ENCODE measurements around the gene CELA3A.
A peak's percentile ranks its signal among the peaks of the same experiment; 100 is the strongest.
"Not testable (repeated sequence)": the region's sequence is repeated elsewhere in the genome, so short reads cannot be mapped to it uniquely, and the experiment has no call there.

The CELA3A gene

DNA sequence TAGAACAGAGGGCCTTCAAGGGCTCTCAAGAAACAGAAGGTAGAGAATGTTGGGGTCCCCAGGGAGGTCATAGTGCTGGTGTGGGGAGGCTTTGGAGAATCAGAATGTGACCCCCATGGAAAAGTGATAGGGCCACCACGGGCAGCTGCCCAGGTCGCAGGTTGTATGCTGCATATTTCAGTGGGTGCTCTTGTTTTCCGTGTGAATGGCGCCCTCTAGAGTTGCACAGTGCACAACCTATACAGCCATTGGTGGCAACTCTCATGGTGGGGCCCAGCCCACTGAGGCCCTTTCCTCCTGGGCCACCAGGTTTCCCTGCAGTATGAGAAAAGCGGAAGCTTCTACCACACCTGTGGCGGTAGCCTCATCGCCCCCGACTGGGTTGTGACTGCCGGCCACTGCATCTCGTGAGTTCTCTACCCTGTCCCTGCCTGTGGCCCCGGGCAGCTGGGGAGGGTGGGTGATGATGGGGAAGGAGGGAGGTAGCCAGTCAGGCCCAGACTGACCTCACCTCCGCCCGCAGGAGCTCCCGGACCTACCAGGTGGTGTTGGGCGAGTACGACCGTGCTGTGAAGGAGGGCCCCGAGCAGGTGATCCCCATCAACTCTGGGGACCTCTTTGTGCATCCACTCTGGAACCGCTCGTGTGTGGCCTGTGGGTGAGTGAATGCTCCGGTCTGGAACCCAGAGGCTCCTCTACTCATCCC is 20.8 kb upstream of the CELA3A start:
- DNase-seq (ENCODE audit: low read depth in 4 of 4, low spot score in 1 of 4) = not testable (repeated sequence)

DNA sequence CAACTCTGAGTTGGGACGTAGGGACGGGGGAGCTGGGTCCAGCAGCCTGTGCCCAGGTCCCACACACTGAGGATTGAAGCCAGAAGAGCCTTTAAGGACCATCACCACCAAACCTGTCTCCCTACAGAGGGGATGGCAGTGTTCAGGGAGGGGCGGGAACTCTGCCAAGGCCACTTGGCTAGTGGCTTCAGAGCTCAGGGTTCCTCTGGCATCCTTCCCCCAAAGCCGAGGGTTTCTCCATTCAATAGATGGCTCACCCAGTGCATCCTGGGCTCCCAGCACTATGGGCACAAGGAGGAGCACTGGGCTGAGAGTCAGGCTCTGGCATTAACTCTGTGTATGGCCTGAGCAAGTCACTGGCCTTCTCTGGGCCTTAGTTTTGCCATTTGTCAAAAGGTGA is 20.2 kb upstream of the CELA3A start:
- DNase-seq (ENCODE audit: low read depth in 4 of 4, low spot score in 1 of 4) = not testable (repeated sequence)

DNA sequence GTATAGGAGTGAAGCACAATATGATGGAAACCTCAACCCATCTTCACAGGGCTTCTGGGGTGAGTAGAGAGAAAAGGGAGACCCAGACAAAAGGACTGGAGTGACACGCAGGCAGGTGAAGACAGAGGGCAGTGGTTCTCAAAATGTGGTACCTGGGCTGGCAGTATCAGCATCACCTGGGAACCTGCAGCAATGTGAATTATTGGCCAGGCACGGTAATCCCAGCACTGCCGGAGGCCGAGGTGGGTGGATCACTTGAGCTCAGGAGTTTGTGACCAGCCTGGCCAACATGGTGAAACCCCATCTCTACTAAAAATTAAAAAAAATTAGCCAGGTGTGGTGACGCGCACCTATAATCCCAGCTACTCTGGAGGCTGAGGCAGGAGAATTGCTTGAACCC is 19.3 kb upstream of the CELA3A start:
- not testable (repeated sequence) for DNase-seq (ENCODE audit: low read depth in 4 of 4, low spot score in 1 of 4)

DNA sequence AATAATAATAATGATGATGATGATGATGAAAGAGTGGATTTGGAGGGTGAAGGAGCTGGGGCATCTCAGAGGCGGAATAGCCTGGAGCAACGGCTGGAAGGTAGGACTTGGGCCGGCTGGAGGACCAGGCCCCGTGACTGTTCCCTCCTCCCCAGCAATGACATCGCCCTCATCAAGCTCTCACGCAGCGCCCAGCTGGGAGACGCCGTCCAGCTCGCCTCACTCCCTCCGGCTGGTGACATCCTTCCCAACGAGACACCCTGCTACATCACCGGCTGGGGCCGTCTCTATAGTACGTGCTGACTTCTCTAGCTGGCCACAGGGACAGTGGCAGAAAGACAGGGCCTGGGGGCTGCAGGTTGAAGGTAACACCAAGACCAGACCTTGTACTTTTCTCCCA is 17.9 kb upstream of the CELA3A start:
- DNase-seq (ENCODE audit: low read depth in 4 of 4, low spot score in 1 of 4) = not testable (repeated sequence)

DNA sequence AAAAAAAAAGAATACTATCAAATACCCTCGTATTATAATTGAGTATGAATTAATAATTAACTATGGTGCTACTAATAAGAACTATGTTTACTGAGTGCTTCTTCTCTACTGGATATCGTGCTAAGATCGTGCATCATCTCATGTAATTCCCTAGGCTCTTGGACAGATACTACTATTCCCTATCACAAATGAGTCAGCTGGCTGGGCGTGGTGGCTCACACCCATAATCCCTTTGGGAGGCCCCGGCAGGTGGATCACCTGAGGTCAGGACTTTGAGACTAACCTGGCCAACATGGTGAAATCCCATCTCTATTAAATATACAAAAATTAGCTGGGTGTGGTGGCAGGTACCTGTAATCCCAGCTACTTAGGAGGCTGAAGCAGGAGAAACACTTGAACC is 15.6 kb upstream of the CELA3A start:
- DNase-seq (ENCODE audit: low read depth in 4 of 4, low spot score in 1 of 4) = not testable (repeated sequence)

DNA sequence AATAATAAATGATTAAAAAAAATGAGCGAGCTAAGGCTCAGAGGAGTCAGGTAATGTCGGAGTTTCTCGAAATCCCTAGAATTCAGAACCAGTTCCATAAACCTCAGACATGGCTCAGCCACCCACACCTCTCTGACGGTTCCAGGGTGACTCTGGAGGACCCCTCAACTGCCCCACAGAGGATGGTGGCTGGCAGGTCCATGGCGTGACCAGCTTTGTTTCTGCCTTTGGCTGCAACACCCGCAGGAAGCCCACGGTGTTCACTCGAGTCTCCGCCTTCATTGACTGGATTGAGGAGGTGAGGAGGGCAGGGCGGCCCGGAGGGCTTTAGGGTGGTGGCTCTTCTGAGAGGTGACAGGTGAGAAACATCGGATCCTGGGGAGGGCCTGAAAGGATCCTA is 15.1 kb upstream of the CELA3A start:
- not testable (repeated sequence) for DNase-seq (ENCODE audit: low read depth in 4 of 4, low spot score in 1 of 4)

DNA sequence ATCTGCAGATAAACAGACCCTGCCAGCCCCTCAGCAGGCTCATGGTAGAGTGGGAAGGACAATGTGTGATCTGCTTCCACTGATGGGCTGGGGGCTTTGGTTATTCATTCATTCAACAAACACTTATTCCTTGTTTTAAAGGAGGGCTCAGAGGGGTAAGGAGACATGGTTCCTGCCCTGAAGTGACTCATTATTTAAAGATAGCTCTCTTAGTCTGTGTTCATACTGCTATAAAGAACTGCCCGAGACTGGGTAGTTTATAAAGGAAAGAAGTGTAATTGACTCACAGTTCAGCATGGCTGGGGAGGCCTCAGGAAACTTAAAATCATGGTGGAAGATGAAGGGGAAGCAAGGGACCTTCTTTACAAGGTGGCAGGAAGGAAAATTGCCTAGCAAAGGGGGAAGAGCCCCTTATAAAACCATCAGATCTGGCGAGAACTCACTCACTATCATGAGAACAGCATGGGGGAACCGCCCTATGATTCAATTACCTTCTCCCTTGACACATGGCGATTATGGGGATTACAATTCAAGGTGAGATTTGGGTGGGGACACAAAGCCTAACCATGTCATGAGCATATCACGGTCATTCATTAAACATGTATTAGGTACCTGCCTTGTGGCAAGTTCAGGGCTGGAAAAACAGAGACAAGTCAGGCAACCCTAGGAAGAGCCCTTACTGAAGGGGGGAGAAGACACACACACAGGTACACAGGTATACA is 11.6 kb upstream of the CELA3A start:
- DNase-seq (ENCODE audit: low read depth in 4 of 4, low spot score in 1 of 4) = not testable (repeated sequence)

DNA sequence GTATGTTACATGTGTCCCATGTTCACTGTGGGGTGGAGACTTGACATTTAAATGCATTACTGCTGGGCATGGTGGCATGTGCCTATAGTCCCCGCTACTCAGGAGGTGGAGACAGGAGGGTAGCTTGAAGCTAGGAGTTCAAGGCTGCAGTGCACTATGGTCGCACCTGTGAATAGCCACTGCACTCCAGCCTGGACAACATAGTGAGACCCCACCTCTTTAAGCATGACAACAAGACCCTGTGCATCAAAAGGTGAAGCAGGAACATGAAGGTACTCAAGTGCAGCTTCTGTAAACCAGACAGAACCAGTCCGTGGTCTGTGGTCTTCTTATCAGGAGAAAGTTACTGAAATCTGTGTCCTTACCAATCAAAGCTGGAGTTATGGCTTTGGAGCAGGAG is 9.3 kb upstream of the CELA3A start:
- not testable (repeated sequence) for DNase-seq (ENCODE audit: low read depth in 4 of 4, low spot score in 1 of 4)

DNA sequence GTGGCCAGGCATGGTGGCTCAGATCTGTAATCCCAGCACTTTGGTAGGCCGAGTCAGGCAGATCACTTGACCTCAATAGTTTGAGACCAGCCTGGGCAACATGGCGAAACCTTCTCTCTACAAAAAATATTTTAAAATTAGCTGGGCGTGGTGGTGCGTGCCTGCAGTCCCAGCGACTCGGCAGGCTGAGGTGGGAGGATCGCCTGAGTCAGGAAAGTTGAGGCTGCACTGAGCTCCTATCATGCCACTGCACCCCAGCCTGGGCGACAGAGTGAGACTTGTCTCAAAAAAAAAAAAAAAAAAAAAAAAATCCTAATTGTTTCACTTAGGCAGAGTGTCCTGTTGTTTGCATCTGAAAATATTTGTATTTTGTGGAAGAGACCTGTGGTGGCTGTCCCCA is 6.7 kb upstream of the CELA3A start:
- DNase-seq (ENCODE audit: low read depth in 4 of 4, low spot score in 1 of 4) = not testable (repeated sequence)

DNA sequence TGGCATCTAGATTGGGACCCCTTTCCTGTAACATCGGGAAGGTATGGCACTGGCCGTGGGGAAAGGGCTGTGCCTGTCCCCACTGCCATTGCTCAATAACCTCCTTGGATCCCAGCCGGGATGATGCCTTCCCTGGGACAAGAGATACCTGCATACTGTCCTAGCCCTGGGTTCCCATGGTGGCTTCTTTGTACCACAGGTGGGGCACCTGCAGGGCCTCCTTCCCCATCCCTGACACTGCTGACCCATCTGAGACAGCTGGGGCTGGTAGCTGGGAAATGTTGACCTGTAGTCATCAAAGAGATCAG is 4.8 kb upstream of the CELA3A start:
- not testable (repeated sequence) for DNase-seq (ENCODE audit: low read depth in 4 of 4, low spot score in 1 of 4)

DNA sequence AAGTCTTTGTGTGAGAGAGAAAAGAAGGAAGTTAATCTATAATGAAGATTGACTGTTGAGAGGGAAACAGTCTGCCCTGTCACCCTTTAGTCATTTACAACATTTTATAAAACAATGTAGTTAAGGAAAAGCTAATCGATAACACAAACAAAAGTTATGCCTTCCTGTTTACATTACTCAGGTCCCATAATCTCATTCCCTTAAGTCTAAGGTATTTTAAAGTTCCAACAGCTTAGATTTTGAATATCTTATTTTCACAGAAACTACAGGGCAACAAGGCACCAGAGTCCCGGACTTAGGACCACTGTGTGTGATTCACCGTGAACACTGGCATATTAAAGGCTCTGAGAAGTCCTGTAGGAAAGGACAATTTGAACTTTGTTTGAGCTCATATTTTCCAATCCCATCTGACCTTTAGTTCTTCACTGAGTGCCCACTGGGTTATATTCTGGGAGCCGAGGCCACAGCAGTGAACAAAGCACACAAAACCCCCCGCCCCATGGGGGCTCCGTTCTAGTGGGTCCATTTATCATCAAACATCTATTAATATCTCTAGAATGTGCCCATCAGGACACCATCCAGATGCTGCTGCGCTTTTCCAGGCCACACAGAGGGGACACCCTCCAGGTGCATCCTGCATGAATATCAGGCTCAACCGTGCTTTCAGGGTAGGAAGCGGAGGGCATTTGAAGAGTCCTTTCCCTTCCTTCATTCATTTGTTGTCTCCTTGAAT is 3.4 kb upstream of the CELA3A start:
- DNase-seq (ENCODE audit: low read depth in 4 of 4, low spot score in 1 of 4) = not testable (repeated sequence)

DNA sequence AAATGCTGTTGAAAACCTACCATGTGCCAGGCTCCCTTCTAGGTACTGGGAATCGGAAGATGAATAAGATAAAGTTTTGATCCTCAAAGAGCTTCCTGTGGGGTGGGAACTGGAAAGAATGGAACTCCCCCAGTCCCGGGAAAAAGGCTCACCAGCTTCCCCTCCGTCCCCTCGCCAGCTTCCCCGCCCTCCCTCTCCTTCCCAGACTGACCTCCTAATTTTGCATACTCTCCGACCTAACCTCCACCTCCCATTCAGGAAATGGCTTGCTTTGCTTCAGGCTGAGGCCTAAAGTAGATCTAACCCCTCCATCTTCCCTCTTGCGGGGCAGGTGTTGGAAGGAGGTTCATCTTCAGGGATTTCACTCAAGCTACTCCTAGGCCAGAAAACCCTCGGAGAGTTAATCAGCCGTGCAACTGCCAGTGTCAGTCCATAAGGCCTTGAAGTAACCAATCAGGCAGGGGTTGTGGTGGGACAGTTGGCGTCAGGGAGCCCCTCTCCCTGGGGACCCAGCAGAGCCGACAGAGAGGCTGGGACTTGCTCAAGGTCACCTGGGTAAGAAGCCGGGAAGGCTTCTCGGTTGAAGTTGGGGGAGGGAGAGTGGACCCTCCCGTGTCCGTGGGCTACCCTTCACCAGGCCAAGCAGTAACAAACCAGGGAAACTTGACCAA is 2.7 kb upstream of the CELA3A start:
- not testable (repeated sequence) for DNase-seq (ENCODE audit: low read depth in 4 of 4, low spot score in 1 of 4)

DNA sequence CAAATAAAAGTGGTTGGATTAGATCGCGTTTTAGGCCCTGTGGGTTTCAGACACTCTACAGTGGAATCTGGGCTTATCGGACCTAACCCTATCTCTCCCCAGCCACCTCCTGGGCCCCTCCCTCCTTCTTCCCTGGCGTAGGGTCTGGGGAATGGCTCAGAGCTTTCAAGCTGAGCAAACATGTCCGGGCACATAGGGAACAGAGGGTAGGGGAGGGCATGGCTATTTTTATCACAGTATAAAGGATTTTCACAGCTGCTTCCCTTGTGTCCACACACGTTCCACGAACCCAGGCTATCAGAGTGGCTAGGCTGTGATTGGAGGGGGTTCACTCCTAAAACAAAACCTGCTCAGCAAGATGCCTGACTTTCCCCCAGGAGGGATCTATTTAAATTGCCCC is 1.8 kb upstream of the CELA3A start:
- DNase-seq (ENCODE audit: low read depth in 4 of 4, low spot score in 1 of 4) = not testable (repeated sequence)

DNA sequence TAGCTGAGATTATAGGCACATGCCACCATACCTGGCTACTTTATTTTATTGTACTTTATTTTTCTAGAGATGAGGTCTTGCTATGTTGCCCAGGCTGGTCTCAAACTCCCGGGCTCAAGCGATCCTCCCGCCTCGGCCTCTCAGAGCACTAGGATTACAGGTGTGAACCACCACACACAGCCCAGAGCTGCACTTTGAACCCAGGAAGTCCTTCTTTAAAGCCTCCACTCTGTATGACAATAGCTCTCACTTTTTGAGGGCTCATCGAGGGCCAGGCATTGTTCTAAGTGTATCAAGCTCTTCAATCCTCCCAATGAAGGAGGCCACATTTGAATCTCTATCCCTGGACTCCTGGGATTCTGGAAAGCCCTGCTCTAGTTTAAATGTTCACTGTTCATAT is 1.0 kb downstream of the CELA3A start:
- DNase-seq (ENCODE audit: low read depth in 4 of 4, low spot score in 1 of 4) = not testable (repeated sequence)

DNA sequence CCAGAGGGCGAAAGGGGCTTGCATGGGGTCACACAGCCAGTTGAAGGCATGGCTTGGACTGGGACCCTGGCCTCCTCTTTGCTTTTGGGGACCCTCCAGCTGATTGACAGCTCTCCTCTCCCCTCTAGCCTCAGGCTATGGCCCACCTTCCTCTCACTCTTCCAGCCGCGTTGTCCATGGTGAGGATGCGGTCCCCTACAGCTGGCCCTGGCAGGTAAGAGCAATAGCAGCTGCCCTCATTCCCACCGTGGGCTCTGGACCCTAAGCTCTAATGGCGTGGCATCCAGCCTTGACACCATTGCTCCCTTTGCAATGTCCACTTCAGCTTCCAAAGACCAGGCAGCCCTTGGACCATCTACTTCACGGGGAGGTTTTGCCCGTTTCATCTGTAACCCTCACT is 1.4 kb downstream of the CELA3A start:
- DNase-seq (ENCODE audit: low read depth in 4 of 4, low spot score in 1 of 4) = not testable (repeated sequence)

DNA sequence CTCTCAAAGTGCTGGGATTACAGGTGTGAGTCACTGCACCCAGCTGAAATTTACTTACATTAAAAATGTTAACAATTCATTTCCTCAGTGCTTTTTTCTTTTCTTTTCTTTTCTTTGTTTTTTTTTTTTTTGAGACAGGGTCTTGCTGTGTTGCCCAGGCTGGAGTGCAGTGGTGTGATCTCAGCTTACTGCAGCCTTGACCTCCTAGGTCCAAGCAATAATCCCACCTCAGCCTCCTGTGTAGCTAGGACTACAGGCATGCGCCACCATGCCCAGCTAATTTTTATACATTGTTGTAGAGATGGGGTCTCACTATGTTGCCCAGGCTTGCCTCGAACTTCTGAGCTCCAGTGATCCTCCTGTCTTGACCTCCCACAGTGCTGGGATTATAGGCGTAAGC is 2.5 kb downstream of the CELA3A start:
- not testable (repeated sequence) for DNase-seq (ENCODE audit: low read depth in 4 of 4, low spot score in 1 of 4)

DNA sequence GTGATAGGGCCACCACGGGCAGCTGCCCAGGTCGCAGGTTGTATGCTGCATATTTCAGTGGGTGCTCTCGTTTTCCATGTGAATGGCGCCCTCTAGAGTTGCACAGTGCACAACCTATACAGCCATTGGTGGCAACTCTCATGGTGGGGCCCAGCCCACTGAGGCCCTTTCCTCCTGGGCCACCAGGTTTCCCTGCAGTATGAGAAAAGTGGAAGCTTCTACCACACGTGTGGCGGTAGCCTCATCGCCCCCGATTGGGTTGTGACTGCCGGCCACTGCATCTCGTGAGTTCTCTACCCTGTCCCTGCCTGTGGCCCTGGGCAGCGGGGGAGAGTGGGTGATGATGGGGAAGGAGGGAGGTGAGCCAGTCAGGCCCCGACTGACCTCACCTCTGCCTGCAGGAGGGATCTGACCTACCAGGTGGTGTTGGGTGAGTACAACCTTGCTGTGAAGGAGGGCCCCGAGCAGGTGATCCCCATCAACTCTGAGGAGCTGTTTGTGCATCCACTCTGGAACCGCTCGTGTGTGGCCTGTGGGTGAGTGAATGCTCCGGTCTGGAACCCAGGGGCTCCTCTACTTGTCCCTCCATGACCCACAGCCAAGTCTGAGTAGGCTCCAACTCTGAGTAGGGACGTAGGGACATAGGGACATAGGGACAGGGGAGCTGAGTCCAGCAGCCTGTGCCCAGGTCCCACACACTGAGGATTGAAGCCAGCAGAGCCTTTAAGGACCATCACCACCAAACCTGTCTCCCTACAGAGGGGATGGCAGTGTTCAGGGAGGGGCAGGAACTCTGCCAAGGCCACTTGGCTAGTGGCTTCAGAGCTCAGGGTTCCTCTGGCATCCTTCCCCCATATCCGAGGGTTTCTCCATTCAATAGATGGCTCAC is 4.0 kb downstream of the CELA3A start:
- DNase-seq (ENCODE audit: low read depth in 4 of 4, low spot score in 1 of 4) = peak in 1 of 4 experiments; percentile 23

DNA sequence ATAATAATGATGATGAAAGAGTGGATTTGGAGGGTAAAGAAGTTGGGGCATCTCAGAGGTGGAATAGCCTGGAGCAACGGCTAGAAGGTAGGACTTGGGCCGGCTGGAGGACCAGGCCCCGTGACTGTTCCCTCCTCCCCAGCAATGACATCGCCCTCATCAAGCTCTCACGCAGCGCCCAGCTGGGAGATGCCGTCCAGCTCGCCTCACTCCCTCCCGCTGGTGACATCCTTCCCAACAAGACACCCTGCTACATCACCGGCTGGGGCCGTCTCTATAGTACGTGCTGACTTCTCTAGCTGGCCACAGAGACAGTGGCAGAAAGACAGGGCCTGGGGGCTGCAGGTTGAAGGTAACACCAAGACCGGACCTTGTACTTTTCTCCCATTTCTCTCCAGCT is 5.3 kb downstream of the CELA3A start:
- not testable (repeated sequence) for DNase-seq (ENCODE audit: low read depth in 4 of 4, low spot score in 1 of 4)

DNA sequence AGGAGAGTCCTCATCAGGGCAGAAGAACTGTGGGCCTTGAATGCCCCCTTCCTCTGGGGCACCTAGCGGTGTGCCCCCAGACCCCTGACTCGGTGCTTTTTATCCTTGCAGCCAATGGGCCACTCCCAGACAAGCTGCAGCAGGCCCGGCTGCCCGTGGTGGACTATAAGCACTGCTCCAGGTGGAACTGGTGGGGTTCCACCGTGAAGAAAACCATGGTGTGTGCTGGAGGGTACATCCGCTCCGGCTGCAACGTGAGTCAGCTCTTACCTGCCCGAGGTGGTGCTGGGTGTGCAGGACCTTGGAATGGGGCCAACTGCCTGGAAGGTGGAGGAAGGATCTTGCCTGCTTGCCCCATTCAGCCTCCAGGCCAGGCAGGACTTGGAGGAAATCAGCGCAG is 5.8 kb downstream of the CELA3A start:
- DNase-seq (ENCODE audit: low read depth in 4 of 4, low spot score in 1 of 4) = not testable (repeated sequence)

DNA sequence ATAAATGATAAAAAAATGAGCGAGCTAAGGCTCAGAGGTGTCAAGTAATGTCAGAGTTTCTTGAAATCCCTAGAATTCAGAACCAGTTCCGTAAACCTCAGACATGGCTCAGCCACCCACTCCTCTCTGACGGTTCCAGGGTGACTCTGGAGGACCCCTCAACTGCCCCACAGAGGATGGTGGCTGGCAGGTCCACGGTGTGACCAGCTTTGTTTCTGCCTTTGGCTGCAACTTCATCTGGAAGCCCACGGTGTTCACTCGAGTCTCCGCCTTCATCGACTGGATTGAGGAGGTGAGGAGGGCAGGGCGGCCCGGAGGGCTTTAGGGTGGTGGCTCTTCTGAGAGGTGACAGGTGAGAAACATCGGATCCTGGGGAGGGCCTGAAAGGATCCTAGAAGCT is 8.1 kb downstream of the CELA3A start:
- not testable (repeated sequence) for DNase-seq (ENCODE audit: low read depth in 4 of 4, low spot score in 1 of 4)

DNA sequence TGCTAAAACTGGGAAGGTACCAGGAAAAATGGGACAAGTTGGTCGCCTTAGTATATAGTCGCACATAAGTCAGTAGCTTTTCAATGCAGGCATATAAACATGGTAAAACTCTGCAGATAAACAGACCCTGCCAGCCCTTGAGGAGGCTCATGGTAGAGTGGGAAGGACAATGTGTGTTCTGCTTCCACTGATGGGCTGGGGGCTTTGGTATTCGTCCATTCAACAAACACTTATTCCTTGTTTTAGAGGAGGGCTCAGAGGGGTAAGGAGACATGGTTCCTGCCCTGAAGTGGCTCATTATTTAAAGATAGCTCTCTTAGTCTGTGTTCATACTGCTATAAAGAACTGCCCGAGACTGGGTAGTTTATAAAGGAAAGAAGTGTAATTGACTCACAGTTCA is 11.3 kb downstream of the CELA3A start:
- DNase-seq (ENCODE audit: low read depth in 4 of 4, low spot score in 1 of 4) = not testable (repeated sequence)
